AG20443 (cell line): ENCODE measurements around the gene B4GALNT2.
A peak's percentile ranks its signal among the peaks of the same experiment; 100 is the strongest.

Experiments
- DNase-seq: peaks from one replicate; pipeline ENCODE4 v3.0.0; 2012; ENCODE audit warnings: low spot score, mixed read lengths

B4GALNT2 gene

GRCh38 chr17:49213399-49213798, 80.8 kb downstream of the B4GALNT2 start:
- no peak for DNase-seq

GRCh38 chr17:49213847-49214246, 81.3 kb downstream of the B4GALNT2 start:
- no peak for DNase-seq

GRCh38 chr17:49214676-49215360, 82.2 kb downstream of the B4GALNT2 start:
- no peak for DNase-seq

GRCh38 chr17:49216482-49216881, 83.9 kb downstream of the B4GALNT2 start:
- DNase-seq, result no peak

GRCh38 chr17:49216953-49217650, 84.5 kb downstream of the B4GALNT2 start:
- no peak for DNase-seq

GRCh38 chr17:49217651-49218413, 85.3 kb downstream of the B4GALNT2 start:
- DNase-seq, result no peak

GRCh38 chr17:49218941-49219913, 86.7 kb downstream of the B4GALNT2 start:
- no peak for DNase-seq

- DNase-seq, result no peak
Observed at GRCh38 chr17:49219987-49220386, 87.4 kb downstream of the B4GALNT2 start.

GRCh38 chr17:49223168-49223516, 90.6 kb downstream of the B4GALNT2 start:
- DNase-seq, result no peak

- peak; percentile 81 for DNase-seq
Observed at GRCh38 chr17:49223517-49224197, 91.1 kb downstream of the B4GALNT2 start.

- no peak for DNase-seq
Observed at GRCh38 chr17:49224198-49224996, 91.8 kb downstream of the B4GALNT2 start.

GRCh38 chr17:49224997-49225337, 92.4 kb downstream of the B4GALNT2 start:
- DNase-seq, result no peak

- DNase-seq, result no peak
Observed at GRCh38 chr17:49225554-49226236, 93.1 kb downstream of the B4GALNT2 start.
